Endodermal cell (in vitro differentiated cells): Measurements from ENCODE around the gene GSDMA. TPM values are rescaled to one million over a fixed set of nuclear protein-coding genes. Genes with fewer than 3 reads are reported as not detected.

ENCODE experiments used
- DNase-seq: peaks from one replicate; pipeline ENCODE4 v3.0.0-alpha.2; 2017
- H3K27ac ChIP-seq: 2 replicates; pipeline ENCODE4 v1.5.1; 2013; ENCODE audit warnings: mild to moderate bottlenecking, low read depth, low read length, moderate library complexity
- H3K27me3 ChIP-seq: 2 replicates; pipeline ENCODE4 v1.6.1; 2013; ENCODE audit warnings: mild to moderate bottlenecking, low read length, moderate library complexity; ENCODE audit not compliant: insufficient read depth, control insufficient read depth, poor library complexity, severe bottlenecking
- H3K36me3 ChIP-seq: 2 replicates; pipeline ENCODE4 v1.7.0; 2013; ENCODE audit warnings: mild to moderate bottlenecking, low read length, moderate library complexity; ENCODE audit not compliant: control insufficient read depth, insufficient read depth
- H3K4me1 ChIP-seq: one replicate; pipeline ENCODE4 v1.7.0; 2013; ENCODE audit warnings: low read length; ENCODE audit not compliant: control insufficient read depth, insufficient read depth
- H3K4me3 ChIP-seq: 2 replicates; pipeline ENCODE4 v1.5.1; 2013; ENCODE audit warnings: mild to moderate bottlenecking, low read length, moderate library complexity
- H3K9ac ChIP-seq: 2 replicates; pipeline ENCODE4 v1.6.1; 2013; ENCODE audit warnings: mild to moderate bottlenecking, low read length, moderate library complexity; ENCODE audit not compliant: poor library complexity, severe bottlenecking; ENCODE audit errors: extremely low read depth
- H3K9me3 ChIP-seq: 2 replicates; pipeline ENCODE4 v1.6.1; 2013; ENCODE audit warnings: mild to moderate bottlenecking, low read length, moderate library complexity; ENCODE audit not compliant: control insufficient read depth
- H3K27ac Mint-ChIP-seq: 2 replicates; pipeline ENCODE4 v1.8.0; 2020; ENCODE audit warnings: mixed read lengths
- H3K27me3 Mint-ChIP-seq: 2 replicates; pipeline ENCODE4 v1.8.0; 2021; ENCODE audit warnings: mild to moderate bottlenecking, mixed read lengths; ENCODE audit not compliant: insufficient read depth
- H3K36me3 Mint-ChIP-seq: 2 replicates; pipeline ENCODE4 v1.8.0; 2020; ENCODE audit warnings: low read depth, mixed read lengths
- H3K4me1 Mint-ChIP-seq: 2 replicates; pipeline ENCODE4 v1.8.0; 2020; ENCODE audit warnings: mixed read lengths
- H3K4me3 Mint-ChIP-seq: 2 replicates; pipeline ENCODE4 v1.8.0; 2020; ENCODE audit warnings: mild to moderate bottlenecking, moderate library complexity, mixed read lengths
- H3K9me3 Mint-ChIP-seq: 2 replicates; pipeline ENCODE4 v1.8.0; 2020; ENCODE audit warnings: mild to moderate bottlenecking, mixed read lengths
- WGBS, 2 experiments: methylation state at CpG; one replicate each; pipeline versions ENCODE4 v1.1.5 to v1.1.7; 2013; ENCODE audit warnings: missing lambda C conversion rate in 2 of 2, mixed read lengths in 1 of 2; ENCODE audit not compliant: insufficient coverage in 1 of 2, insufficient read length in 1 of 2; 5-methylcytosine and 5-hydroxymethylcytosine counted together
- total RNA-seq, 2 donors: library from RNA; stranded (reverse); fragmentation: NEBNext Ultra II Directional in 1 of 2; extraction: Animal tissue kit (Norgen Biotek cat#: 25700) in 1 of 2; gene quantifications; 2 replicates in 1 of 2; 3 replicates in 1 of 2; pipeline ENCODE4 v1.2.1, GENCODE V29; 2021
- TF ChIP-seq, protein P1 (sequence below): fragments of 200-600 bp; sonication (generic); conservative IDR thresholded peaks from 2 replicates; pipeline ENCODE4 v1.5.0; 2021; ENCODE audit warnings: antibody characterized with exemption, mild to moderate bottlenecking

GSDMA gene
- total RNA-seq, 2 donors from 2014 or later: not detected

DNA sequence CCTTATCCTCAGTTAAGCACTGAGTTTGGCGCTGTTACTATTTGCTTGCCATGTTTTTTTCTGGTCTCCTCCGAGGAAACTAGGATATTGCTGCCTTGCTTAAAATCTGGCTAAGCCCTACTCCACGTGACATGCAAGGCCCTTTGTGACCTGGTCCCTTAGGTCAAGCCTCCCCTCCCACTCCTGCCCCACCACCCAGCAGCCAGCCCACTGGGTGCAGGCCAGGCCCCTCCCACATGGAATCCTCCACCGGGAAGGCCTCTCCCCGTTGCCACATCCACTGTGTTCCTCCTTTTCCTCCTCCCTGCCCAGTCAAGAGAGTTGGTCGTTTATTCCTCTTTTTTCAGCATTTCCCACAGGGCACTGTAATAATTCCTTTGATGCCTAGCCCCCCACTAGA lies 34.0 kb downstream of the GSDMA start:
- Histone ChIP-seq H3K27ac (no peak overlapping the region), H3K36me3 (peaks cover 53% of the 10 kb centered on the region), H3K27me3 (no peaks in the 10 kb centered on the region), H3K4me1 (no peaks in the 10 kb centered on the region), H3K9ac (no peak overlapping the region), H3K9me3 (no peaks in the 10 kb centered on the region), H3K4me3 (no peak overlapping the region)
- Mint-ChIP-seq H3K27ac (no peak overlapping the region), H3K4me1 (no peaks in the 10 kb centered on the region), H3K27me3 (no peaks in the 10 kb centered on the region), H3K36me3 (peaks cover 54% of the 10 kb centered on the region), H3K9me3 (no peaks in the 10 kb centered on the region), H3K4me3 (no peak overlapping the region)
- 92 to 93% methylated on average over 5 to 6 of the region's 6 CpGs for WGBS, 2 experiments
- TF ChIP-seq, protein P1, sequence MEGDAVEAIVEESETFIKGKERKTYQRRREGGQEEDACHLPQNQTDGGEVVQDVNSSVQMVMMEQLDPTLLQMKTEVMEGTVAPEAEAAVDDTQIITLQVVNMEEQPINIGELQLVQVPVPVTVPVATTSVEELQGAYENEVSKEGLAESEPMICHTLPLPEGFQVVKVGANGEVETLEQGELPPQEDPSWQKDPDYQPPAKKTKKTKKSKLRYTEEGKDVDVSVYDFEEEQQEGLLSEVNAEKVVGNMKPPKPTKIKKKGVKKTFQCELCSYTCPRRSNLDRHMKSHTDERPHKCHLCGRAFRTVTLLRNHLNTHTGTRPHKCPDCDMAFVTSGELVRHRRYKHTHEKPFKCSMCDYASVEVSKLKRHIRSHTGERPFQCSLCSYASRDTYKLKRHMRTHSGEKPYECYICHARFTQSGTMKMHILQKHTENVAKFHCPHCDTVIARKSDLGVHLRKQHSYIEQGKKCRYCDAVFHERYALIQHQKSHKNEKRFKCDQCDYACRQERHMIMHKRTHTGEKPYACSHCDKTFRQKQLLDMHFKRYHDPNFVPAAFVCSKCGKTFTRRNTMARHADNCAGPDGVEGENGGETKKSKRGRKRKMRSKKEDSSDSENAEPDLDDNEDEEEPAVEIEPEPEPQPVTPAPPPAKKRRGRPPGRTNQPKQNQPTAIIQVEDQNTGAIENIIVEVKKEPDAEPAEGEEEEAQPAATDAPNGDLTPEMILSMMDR: no peak
- no peak for DNase-seq

DNA sequence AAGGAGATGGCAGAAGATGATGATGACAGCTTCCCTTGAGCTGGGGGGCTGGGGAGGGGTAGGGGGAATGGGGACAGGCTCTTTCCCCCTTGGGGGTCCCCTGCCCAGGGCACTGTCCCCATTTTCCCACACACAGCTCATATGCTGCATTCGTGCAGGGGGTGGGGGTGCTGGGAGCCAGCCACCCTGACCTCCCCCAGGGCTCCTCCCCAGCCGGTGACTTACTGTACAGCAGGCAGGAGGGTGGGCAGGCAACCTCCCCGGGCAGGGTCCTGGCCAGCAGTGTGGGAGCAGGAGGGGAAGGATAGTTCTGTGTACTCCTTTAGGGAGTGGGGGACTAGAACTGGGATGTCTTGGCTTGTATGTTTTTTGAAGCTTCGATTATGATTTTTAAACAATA lies 34.7 kb downstream of the GSDMA start:
- Mint-ChIP-seq H3K4me3 (no peak overlapping the region), H3K36me3 (peaks cover 47% of the 10 kb centered on the region)

DNA sequence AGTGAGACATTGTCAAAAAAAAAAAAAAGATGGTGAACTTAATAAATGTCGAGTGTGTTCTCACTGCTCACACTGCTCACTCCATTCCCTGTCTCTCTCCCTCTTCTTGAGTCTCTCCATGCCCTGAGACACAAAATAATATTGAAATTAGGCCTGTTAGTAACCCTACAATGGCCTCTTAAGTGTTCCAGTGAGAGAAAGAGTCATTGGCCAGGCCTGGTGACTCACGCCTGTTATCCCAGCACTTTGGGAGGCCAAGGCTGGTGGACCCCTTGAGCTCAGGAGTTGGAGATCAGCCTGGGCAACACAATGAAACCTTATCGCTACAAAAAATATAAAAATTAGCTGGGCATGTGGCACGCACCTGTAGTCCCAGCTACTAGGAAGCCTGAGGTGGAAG lies 36.3 kb downstream of the GSDMA start:
- 97 to 98% methylated on average over 3 to 4 of the region's 4 CpGs for WGBS, 2 experiments
- no peaks in the 10 kb centered on the region for H3K4me1 ChIP-seq
- Mint-ChIP-seq H3K27me3 (no peaks in the 10 kb centered on the region), H3K4me1 (no peaks in the 10 kb centered on the region), H3K9me3 (no peaks in the 10 kb centered on the region), H3K27ac (no peak overlapping the region), H3K4me3 (no peak overlapping the region), H3K36me3 (peaks cover 34% of the 10 kb centered on the region)
- no peak for DNase-seq
- H3K27ac ChIP-seq: no peak overlapping the region
- H3K9ac ChIP-seq: no peak overlapping the region
- H3K9me3 ChIP-seq: no peaks in the 10 kb centered on the region
- H3K4me3 ChIP-seq: no peak overlapping the region
- H3K27me3 ChIP-seq: no peaks in the 10 kb centered on the region
- peaks cover 32% of the 10 kb centered on the region for H3K36me3 ChIP-seq
- TF ChIP-seq, protein P1: no peak

More for the DNA sequence above, 34.7 kb downstream of the GSDMA start:
- no peak overlapping the region for H3K27ac Mint-ChIP-seq
- no peaks in the 10 kb centered on the region for H3K9me3 Mint-ChIP-seq
- H3K27me3 Mint-ChIP-seq: no peaks in the 10 kb centered on the region
- Histone ChIP-seq H3K4me3 (no peak overlapping the region), H3K36me3 (peaks cover 47% of the 10 kb centered on the region), H3K9me3 (no peaks in the 10 kb centered on the region), H3K4me1 (no peaks in the 10 kb centered on the region), H3K9ac (no peak overlapping the region), H3K27me3 (no peaks in the 10 kb centered on the region), H3K27ac (no peak overlapping the region)
- no peaks in the 10 kb centered on the region for H3K4me1 Mint-ChIP-seq
- TF ChIP-seq, protein P1: no peak
- DNase-seq: no peak
- 93% methylated on average over 4 of the region's 4 CpGs; no CpG with 5 or more reads in 1 of the 2 experiments for WGBS, 2 experiments
